OCI-LY7 (cell line): ENCODE results near the gene TRIM54.

ENCODE experiments used
- CTCF ChIP-seq: fragments of 200-600 bp; sonication (generic); conservative IDR thresholded peaks from 2 replicates; pipeline ENCODE4 v1.5.1; 2014; ENCODE audit warnings: mild to moderate bottlenecking, antibody characterized with exemption, low read length, moderate library complexity, mixed read lengths
- EZH2phosphoT487 ChIP-seq: fragments of 200-600 bp; sonication (generic); IDR thresholded peaks from 2 replicates; pipeline ENCODE4 v1.6.1; 2018; ENCODE audit warnings: low read depth, borderline replicate concordance, mild to moderate bottlenecking, mixed run types, antibody characterized with exemption, low read length, moderate library complexity, mixed read lengths

DNA sequence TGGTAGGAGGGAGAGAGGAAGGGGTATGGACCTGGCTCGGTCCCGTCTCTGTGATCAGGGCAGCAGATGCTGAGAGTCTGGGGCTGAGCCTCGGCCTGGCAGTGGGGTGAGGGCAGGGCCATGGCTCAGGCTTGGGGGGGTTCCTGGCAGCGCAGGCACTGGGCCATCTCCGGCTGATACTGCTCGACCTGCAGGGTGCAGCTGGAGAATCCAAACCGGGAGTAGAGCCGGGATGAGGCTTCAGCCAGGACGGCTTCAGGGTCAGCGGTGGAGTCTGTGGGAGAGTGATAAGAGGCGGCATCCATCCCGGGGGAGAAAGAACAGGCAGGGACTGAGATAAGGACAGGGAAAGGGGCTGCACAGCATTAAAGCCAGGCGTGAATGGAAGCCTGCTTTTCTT, 27.0 kb upstream of the TRIM54 start:
- TF ChIP-seq CTCF = no peak
- no peak for TF ChIP-seq EZH2phosphoT487
